ENCODE measurements around the gene GAST. TPM values are rescaled to one million over a fixed set of nuclear protein-coding genes. Genes with fewer than 3 reads are reported as not detected.
A peak's percentile ranks its signal among the peaks of the same experiment; 100 is the strongest.

The GAST gene
- total and polyA plus RNA-seq, 9 of the 15 experiments (the other 6 are each of a cell fraction or from before 2014, with no cell fraction given): not detected

GRCh38 chr17:41665566-41666236 is 46.4 kb upstream of the GAST start:
- H3K4me2 ChIP-seq (ENCODE audit: insufficient read depth, low read length): peak overlapping the region; percentile 91
- ATAC-seq: peak; percentile 92
- no peaks in the 10 kb centered on the region for H4K20me1 ChIP-seq (replicated peaks; ENCODE audit: control insufficient read depth, insufficient read depth, low read length)
- 7% methylated on average over 22 of the region's 39 CpGs for WGBS (ENCODE audit: insufficient coverage, low coverage, missing lambda C conversion rate)
- H3K9ac ChIP-seq (ENCODE audit: insufficient read depth in 1 of 2, low read depth in 2 of 2, low read length in 2 of 2): peak overlapping the region; percentile 72 to 93
- CTCF ChIA-PET (ENCODE audit: low intra/inter-chr PET ratio): interaction anchor here (0.5 to 7.4 kb wide), 5 partner anchors 18 to 1050 kb away, joined by 3 to 135 read pairs (median 5); no protein-coding TSS in a partner anchor
- H3K4me3 ChIP-seq: peak overlapping the region; percentile 39
- in situ Hi-C loops (cut with MboI): loop anchor here (25.0 kb wide), 1 partner anchor 1053 kb away; no protein-coding TSS in a partner anchor
- intact Hi-C loops (cut with micrococcal nuclease): loop anchor here (2.0 to 10.0 kb wide), 3 partner anchors 181 to 848 kb away; partner anchors contain the start of genes KRT35 and KRT36
- H3K27me3 ChIP-seq (ENCODE audit: control insufficient read depth in 2 of 2, insufficient read depth in 2 of 2, low read length in 2 of 2): no peaks in the 10 kb centered on the region
- BruUV-seq (replicated peaks): TSS peak; percentile 76
- H3K4me1 ChIP-seq (replicated peaks in 1 of 2; ENCODE audit: control insufficient read depth in 2 of 2, insufficient read depth in 2 of 2, low read length in 2 of 2): peaks cover 40 to 50% of the 10 kb centered on the region in 2 experiments
- H3K79me2 ChIP-seq (ENCODE audit: control insufficient read depth, insufficient read depth, low read length): no peaks in the 10 kb centered on the region; the same call in 2 of the 3 replicates
- no peaks in the 10 kb centered on the region for H3K36me3 ChIP-seq (ENCODE audit: control insufficient read depth, insufficient read depth, low read length)
- FAIRE-seq: peak; percentile 71
- H3K9me1 ChIP-seq (ENCODE audit: control insufficient read depth, insufficient read depth, low read length): peaks cover 2% of the 10 kb centered on the region
- peak overlapping the region; percentile 99 for H2AFZ ChIP-seq (ENCODE audit: low read depth, low read length)
- peak overlapping the region; percentile 81 for H3K27ac ChIP-seq (ENCODE audit: extremely low read depth, low read depth, low read length)
- POLR2A ChIA-PET: interaction anchor here (0.6 to 12.5 kb wide), 6 partner anchors 10 to 755 kb away, joined by 3 to 124 read pairs (median 4); partner anchors contain the start of gene EIF1
- no peaks in the 10 kb centered on the region for H3K9me3 ChIP-seq (replicated peaks; ENCODE audit: control insufficient read depth, insufficient read depth, low read depth, low read length)
- DNase-seq (ENCODE audit: extremely low read depth in 1 of 4, low spot score in 3 of 4): peak; percentile 91 to 98 (median 96)
- TF ChIP-seq JUND (IDR thresholded peaks at IDR 0.05; ENCODE audit: borderline replicate concordance, low read depth, low read length) (peak; percentile 49; the same call in 1 of the 2 replicates), JUND (tag; IDR thresholded peaks at IDR 0.05; ENCODE audit: borderline replicate concordance, low read depth, low read length) (peak; percentile 37; the same call in 1 of the 3 replicates), MYBL2 (IDR thresholded peaks at IDR 0.05; ENCODE audit: low read depth) (no peak), MYBL2 (CRISPR knock-in tag; IDR thresholded peaks at IDR 0.05; ENCODE audit: borderline replicate concordance) (no peak), TRIM24 (IDR thresholded peaks at IDR 0.05) (0 out of 4 replicates have a peak, but pooled peaks of 1 of the 2 experiments have one; percentile 13), SUPT5H (IDR thresholded peaks at IDR 0.05) (peak; percentile 55), MXI1 (IDR thresholded peaks at IDR 0.05; ENCODE audit: low read depth, low read length) (peak; percentile 68), NR4A1 (CRISPR knock-in tag; IDR thresholded peaks at IDR 0.05) (no peak), NR4A1 (tag; IDR thresholded peaks at IDR 0.05) (peak; percentile 81), ESRRB (CRISPR knock-in tag; IDR thresholded peaks at IDR 0.05; ENCODE audit: borderline replicate concordance) (no peak), TCFL5 (CRISPR knock-in tag; conservative IDR thresholded peaks at IDR 0.05) (no peak), CREM (IDR thresholded peaks at IDR 0.05; ENCODE audit: low read depth) (peak; percentile 61), SLC30A9 (CRISPR knock-in tag; IDR thresholded peaks at IDR 0.05) (no peak), ESRRA (IDR thresholded peaks at IDR 0.05; ENCODE audit: borderline replicate concordance, low read depth) (no peak; the same call in 1 of the 2 replicates), FIP1L1 (IDR thresholded peaks at IDR 0.05; ENCODE audit: low read depth, low read length, poor library complexity, severe bottlenecking) (peak; percentile 53), HMBOX1 (IDR thresholded peaks at IDR 0.05) (no peak), NCOA6 (IDR thresholded peaks at IDR 0.05) (peak; percentile 70)
- TF ChIP-seq, protein P1, sequence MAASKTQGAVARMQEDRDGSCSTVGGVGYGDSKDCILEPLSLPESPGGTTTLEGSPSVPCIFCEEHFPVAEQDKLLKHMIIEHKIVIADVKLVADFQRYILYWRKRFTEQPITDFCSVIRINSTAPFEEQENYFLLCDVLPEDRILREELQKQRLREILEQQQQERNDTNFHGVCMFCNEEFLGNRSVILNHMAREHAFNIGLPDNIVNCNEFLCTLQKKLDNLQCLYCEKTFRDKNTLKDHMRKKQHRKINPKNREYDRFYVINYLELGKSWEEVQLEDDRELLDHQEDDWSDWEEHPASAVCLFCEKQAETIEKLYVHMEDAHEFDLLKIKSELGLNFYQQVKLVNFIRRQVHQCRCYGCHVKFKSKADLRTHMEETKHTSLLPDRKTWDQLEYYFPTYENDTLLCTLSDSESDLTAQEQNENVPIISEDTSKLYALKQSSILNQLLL (CRISPR knock-in tag; IDR thresholded peaks at IDR 0.05; ENCODE audit: borderline replicate concordance): no peak
- TF ChIP-seq, protein P2, sequence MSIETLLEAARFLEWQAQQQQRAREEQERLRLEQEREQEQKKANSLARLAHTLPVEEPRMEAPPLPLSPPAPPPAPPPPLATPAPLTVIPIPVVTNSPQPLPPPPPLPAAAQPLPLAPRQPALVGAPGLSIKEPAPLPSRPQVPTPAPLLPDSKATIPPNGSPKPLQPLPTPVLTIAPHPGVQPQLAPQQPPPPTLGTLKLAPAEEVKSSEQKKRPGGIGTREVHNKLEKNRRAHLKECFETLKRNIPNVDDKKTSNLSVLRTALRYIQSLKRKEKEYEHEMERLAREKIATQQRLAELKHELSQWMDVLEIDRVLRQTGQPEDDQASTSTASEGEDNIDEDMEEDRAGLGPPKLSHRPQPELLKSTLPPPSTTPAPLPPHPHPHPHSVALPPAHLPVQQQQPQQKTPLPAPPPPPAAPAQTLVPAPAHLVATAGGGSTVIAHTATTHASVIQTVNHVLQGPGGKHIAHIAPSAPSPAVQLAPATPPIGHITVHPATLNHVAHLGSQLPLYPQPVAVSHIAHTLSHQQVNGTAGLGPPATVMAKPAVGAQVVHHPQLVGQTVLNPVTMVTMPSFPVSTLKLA (conservative IDR thresholded peaks at IDR 0.05): peak; percentile 49 to 74; a peak in 3 of 4 replicates
